ENCODE data around the gene EPHB3.

The EPHB3 gene

GRCh38 chr3:184578218-184578617, 16.6 kb downstream of the EPHB3 start:
- DNase-seq = no peak

GRCh38 chr3:184578822-184579221, 17.2 kb downstream of the EPHB3 start:
- DNase-seq = no peak

GRCh38 chr3:184579513-184579912, 17.9 kb downstream of the EPHB3 start:
- DNase-seq = no peak

- no peak for DNase-seq
These were observed 18.8 kb downstream of the EPHB3 start for GRCh38 chr3:184580376-184580775.

GRCh38 chr3:184581331-184581855, 19.8 kb downstream of the EPHB3 start:
- no peak for DNase-seq

GRCh38 chr3:184582646-184583577, 21.3 kb downstream of the EPHB3 start:
- DNase-seq = peak in 47 of 58 donors; percentile 16 to 75 (median 43)

GRCh38 chr3:184583578-184584451, 22.2 kb downstream of the EPHB3 start:
- DNase-seq = peak in 55 of 58 donors; percentile 10 to 82 (median 62)

- no peak for DNase-seq
These were observed 22.9 kb downstream of the EPHB3 start for GRCh38 chr3:184584464-184584891.

- no peak for DNase-seq
These were observed 24.0 kb downstream of the EPHB3 start for GRCh38 chr3:184585545-184585944.

- no peak for DNase-seq
These were observed 25.3 kb downstream of the EPHB3 start for GRCh38 chr3:184586851-184587250.

- DNase-seq = no peak
These were observed 27.2 kb downstream of the EPHB3 start for GRCh38 chr3:184588776-184589175.

GRCh38 chr3:184590795-184591194, 29.2 kb downstream of the EPHB3 start:
- no peak for DNase-seq

GRCh38 chr3:184591789-184592188, 30.2 kb downstream of the EPHB3 start:
- DNase-seq = no peak

GRCh38 chr3:184592371-184593219, 31.0 kb downstream of the EPHB3 start:
- peak in 1 of 58 donors; percentile 8 for DNase-seq

GRCh38 chr3:184593220-184593927, 31.8 kb downstream of the EPHB3 start:
- no peak for DNase-seq

- DNase-seq = no peak
These were observed 32.3 kb downstream of the EPHB3 start for GRCh38 chr3:184593928-184594303.

- DNase-seq = no peak
These were observed 32.9 kb downstream of the EPHB3 start for GRCh38 chr3:184594371-184595001.

- DNase-seq = no peak
These were observed 34.1 kb downstream of the EPHB3 start for GRCh38 chr3:184595726-184596125.

- DNase-seq = no peak
These were observed 34.6 kb downstream of the EPHB3 start for GRCh38 chr3:184596233-184596632.
